ENCODE measurements around the gene NLRP7. TPM values are rescaled to one million over a fixed set of nuclear protein-coding genes. Genes with fewer than 3 reads are reported as not detected.
"Not testable (repeated sequence)": the region's sequence is repeated elsewhere in the genome, so short reads cannot be mapped to it uniquely, and the experiment has no call there.

NLRP7 gene
- not detected in 2 replicates for total RNA-seq (2014; rRNA removed; shearing (Covaris generic))

DNA sequence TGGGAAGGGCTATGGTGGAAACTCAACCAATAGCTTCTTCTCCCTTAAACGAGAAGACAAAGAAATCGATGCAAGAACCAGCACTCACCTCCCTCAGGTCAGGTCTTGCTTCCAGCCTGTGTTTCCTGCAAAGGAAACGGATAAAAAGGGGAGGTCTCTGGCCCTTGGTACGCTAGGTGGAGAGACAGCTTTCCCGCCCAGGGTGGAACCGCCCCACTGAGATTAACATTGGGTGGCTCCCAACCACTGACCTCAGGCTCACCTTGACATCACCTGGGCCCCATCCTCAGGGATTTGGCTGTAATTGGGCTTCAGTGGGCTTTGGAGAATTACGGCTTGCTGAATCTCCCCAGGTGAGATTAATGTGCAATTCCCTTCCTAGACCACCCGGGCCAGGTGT is at the start of gene NLRP7:
Gene NLRP7 (minus strand): TSS at position 150 of the 400 bp plus-strand sequence.
- DNase-seq (ENCODE audit: low spot score) = no peak

DNA sequence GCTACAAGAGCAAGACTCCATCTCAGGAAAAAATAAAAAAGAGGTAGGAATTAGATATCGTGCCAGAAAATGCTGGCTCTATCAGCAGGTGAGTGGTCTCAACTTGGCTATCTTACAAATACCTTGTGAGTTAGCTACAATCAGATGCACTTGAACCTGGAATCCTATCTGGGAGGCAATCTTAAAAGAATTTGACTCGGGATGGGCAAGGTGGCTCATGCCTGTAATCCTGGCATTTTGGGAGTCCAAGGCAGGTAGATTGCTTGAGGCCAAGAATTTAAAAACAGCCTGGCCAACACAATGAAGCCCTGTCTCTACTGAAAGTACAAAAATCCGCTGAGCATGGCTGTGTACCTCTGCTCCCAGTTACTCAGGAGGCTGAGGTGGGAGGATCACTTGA is 48.2 kb upstream of the NLRP7 start:
- DNase-seq (ENCODE audit: low spot score) = no peak

DNA sequence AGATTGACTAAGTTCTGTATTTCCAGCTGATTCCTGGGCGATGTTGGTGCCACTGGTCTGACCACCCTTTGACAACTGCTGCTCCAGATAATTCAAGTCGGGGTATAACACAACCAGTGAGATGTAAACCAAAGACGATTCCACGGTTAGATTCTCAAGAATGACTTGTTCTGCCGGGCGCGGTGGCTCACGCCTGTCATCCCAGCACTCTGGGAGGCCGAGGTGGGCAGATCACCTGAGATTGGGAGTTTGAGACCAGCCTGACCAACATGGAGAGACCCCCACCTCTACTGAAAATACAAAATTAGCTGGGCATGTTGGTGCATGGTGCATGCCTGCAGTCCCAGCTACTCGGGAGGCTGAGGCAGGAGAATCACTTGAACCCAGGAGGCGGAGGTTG is 42.2 kb upstream of the NLRP7 start:
- not testable (repeated sequence) for DNase-seq (ENCODE audit: low spot score)

DNA sequence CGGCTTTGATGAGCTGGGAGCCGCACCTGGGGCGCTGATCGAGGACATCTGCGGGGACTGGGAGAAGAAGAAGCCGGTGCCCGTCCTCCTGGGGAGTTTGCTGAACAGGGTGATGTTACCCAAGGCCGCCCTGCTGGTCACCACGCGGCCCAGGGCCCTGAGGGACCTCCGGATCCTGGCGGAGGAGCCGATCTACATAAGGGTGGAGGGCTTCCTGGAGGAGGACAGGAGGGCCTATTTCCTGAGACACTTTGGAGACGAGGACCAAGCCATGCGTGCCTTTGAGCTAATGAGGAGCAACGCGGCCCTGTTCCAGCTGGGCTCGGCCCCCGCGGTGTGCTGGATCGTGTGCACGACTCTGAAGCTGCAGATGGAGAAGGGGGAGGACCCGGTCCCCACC is 35.2 kb upstream of the NLRP7 start:
- not testable (repeated sequence) for DNase-seq (ENCODE audit: low spot score)

- DNase-seq (ENCODE audit: low spot score) = not testable (repeated sequence)
Measured at GRCh38 chr19:54973229-54974090, 26.1 kb upstream of the NLRP7 start.

- DNase-seq (ENCODE audit: low spot score) = not testable (repeated sequence)
Measured at GRCh38 chr19:54971446-54971845, 24.1 kb upstream of the NLRP7 start.

DNA sequence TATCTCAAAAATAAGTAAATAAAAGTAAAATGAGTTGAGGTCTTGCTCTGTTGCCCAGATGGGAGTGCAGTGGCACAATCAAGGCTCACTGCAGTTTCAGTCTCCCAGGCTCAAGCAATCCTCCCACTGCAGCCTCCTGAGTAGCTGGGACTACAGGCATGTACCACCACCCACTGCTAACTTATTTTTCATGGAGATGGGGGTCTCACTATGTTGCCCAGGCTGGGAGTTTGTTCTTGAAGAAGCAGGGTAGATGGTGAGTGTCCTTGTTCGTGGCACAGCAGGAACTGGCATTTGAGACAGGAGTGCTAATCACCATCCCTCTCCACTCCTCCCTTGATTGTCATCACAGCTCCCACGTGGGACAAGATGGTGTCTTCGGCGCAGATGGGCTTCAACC is 22.3 kb upstream of the NLRP7 start:
- DNase-seq (ENCODE audit: low spot score) = no peak

DNA sequence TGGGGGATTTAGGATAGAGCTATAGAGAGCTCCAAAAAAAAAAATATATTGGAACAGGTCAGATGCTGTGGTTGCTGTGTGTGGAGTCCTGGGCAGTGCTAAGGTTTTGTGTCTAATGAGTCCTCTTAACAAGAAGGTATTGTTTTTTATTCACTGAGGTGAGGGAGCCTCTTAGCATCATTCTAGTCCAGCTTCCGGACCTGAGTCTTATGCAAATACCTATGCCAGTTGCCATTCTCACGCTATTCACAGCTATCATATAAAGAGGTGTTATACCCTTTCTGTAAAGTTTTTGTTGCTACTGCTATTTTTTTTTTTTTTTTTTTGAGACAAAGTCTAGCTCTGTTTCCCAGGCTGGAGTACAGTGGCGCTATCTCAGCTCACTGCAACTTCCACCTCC is 20.3 kb upstream of the NLRP7 start:
- DNase-seq (ENCODE audit: low spot score) = no peak

DNA sequence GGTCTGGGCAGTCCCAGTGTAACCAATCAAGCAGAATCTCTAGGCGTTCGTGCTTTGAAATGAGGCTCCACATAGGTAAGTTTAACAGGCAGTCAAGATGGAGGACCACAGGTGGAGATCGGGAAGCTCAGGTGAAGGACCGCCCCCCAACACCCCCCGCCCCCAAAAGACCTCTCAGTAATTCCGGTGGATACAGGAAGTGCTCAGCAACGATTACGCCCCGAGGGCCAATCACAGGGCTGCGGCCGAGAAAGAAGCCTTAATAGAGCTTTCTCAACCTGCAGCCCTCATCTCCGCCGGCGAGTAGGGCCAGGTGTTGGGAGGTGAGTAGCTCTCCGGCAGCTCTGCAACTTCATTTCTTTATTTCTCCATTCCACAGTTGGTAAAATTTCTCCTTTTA is 17.7 kb upstream of the NLRP7 start:
- not testable (repeated sequence) for DNase-seq (ENCODE audit: low spot score)

- DNase-seq (ENCODE audit: low spot score) = no peak
Measured at GRCh38 chr19:54959840-54960239, 12.5 kb upstream of the NLRP7 start.

- DNase-seq (ENCODE audit: low spot score) = no peak
Measured at GRCh38 chr19:54955376-54955775, 8.0 kb upstream of the NLRP7 start.

GRCh38 chr19:54953345-54953713 is 6.0 kb upstream of the NLRP7 start:
- DNase-seq (ENCODE audit: low spot score) = not testable (repeated sequence)

GRCh38 chr19:54952591-54953344 is 5.4 kb upstream of the NLRP7 start:
- no peak for DNase-seq (ENCODE audit: low spot score)

GRCh38 chr19:54950580-54950979 is 3.2 kb upstream of the NLRP7 start:
- DNase-seq (ENCODE audit: low spot score) = not testable (repeated sequence)

- DNase-seq (ENCODE audit: low spot score) = no peak
Measured at GRCh38 chr19:54949412-54949811, 2.1 kb upstream of the NLRP7 start.

DNA sequence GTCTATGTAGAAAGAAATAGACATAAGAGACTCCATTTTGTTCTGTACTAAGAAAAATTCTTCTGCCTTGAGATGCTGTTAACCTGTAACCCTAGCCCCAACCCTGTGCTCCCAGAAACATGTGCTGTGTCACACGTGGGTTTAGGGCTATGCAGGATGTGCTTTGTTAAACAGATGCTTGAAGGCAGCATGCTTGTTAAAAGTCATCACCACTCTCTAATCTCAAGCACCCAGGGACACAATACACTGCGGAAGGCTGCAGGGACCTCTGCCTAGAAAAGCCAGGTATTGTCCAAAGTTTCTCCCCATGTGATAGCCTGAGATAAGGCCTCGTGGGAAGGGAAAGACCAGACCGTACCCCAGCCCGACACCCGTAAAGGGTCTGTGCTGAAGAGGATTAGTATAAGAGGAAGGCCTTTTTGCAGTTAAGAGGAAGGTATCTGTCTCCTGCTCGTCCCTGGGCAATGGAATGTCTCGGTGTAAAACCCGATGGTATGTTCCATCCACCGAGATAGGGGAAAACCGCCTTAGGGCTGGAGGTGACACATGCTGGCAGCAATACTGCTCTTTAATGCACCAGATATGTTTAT is 3.5 kb downstream of the NLRP7 start:
- not testable (repeated sequence) for DNase-seq (ENCODE audit: low spot score)

- not testable (repeated sequence) for DNase-seq (ENCODE audit: low spot score)
Measured at GRCh38 chr19:54939538-54939937, 7.8 kb downstream of the NLRP7 start.

GRCh38 chr19:54938906-54939305 is 8.4 kb downstream of the NLRP7 start:
- no peak for DNase-seq (ENCODE audit: low spot score)

DNA sequence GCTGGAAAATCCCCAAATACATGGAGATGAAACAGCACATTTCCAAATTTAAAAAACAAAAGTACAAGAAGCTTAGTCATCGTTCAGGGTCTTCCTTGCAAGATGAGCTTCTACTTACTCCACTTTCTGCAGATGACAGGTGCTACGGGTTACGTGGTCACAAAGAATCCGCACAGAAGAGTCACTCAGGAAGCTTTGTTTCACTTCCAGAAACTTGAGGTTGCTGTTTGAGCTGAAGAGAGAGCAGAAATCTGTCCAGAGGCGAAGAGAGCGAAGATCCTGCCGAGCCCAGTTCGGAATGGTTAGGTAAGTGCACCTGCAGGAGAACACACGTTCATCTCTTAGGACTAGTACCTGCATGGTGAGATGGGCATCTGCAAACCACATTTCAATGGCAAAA is 9.4 kb downstream of the NLRP7 start:
- no peak for DNase-seq (ENCODE audit: low spot score)

DNA sequence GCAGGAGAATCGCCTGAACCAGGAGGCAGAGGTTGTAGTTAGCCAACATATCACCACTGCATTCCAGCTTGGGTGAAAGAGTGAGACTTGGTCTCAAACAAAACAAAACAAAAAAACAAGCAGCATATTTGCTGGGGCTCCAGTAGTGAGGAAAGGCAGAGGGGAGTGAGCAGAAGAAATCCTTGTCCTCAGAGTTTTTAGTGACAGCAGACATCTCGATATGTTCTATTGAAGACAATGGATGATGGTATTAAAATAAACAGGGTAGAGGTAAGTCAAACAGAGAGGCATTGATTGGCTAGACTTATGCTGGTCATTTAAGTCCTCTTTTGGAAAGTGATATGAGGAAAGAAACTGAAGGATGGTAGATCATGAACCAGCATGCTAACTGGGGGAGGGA is 19.0 kb downstream of the NLRP7 start:
- DNase-seq (ENCODE audit: low spot score) = no peak

DNA sequence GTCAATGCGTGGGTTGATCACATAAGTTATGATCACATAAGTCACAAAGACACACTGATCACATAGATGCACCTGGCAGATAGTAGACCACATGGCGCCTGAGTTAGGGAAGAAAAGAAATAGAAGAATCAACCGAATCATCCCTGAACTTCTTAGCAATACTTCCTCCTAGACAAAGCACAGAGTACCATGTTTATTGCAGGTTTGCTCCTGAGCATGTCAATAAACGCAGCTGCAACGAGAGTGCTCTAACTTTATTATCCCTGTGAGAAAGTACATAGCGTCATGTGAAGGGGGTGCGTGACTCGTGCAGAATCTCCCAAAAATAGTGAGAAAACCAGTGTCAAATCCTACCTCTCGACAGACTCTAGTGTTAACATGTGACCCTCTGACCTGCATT is 24.1 kb downstream of the NLRP7 start:
- no peak for DNase-seq (ENCODE audit: low spot score)

GRCh38 chr19:54921082-54921481 is 26.2 kb downstream of the NLRP7 start:
- DNase-seq (ENCODE audit: low spot score) = no peak

All from HT-29 (cell line).